Measurements from ENCODE around the gene ZFR.

ZFR gene

GRCh38 chr5:32394981-32395380 lies 49.6 kb downstream of the ZFR start:
- Mint-ChIP-seq H3K4me3 (no peak overlapping the region), H3K36me3 (ENCODE audit: low read depth) (peaks cover 81% of the 10 kb centered on the region), H3K4me1 (no peaks in the 10 kb centered on the region), H3K27me3 (ENCODE audit: low read depth) (no peaks in the 10 kb centered on the region), H3K27ac (no peak overlapping the region), H3K9me3 (no peaks in the 10 kb centered on the region)
- no peak for TF ChIP-seq CTCF (IDR thresholded peaks at IDR 0.05; ENCODE audit: unreplicated experiment in 3 of 3)

- Mint-ChIP-seq H3K27me3 (ENCODE audit: low read depth) (no peaks in the 10 kb centered on the region), H3K4me3 (no peak overlapping the region), H3K4me1 (peaks cover 15% of the 10 kb centered on the region), H3K27ac (no peak overlapping the region), H3K9me3 (no peaks in the 10 kb centered on the region), H3K36me3 (ENCODE audit: low read depth) (peaks cover 81% of the 10 kb centered on the region)
- TF ChIP-seq CTCF (IDR thresholded peaks at IDR 0.05; ENCODE audit: unreplicated experiment in 3 of 3): no peak
Observed at GRCh38 chr5:32392039-32392438, 52.5 kb downstream of the ZFR start.

- Mint-ChIP-seq H3K27me3 (ENCODE audit: low read depth) (no peaks in the 10 kb centered on the region), H3K4me1 (peaks cover 15% of the 10 kb centered on the region), H3K4me3 (no peak overlapping the region), H3K9me3 (no peaks in the 10 kb centered on the region), H3K36me3 (ENCODE audit: low read depth) (peaks cover 80% of the 10 kb centered on the region), H3K27ac (peak overlapping the region in 1 of 3 experiments; percentile 73)
- TF ChIP-seq CTCF (IDR thresholded peaks at IDR 0.05; ENCODE audit: unreplicated experiment in 3 of 3): no peak
Observed at GRCh38 chr5:32390819-32391591, 53.5 kb downstream of the ZFR start.

GRCh38 chr5:32388432-32389129 lies 56.0 kb downstream of the ZFR start:
- TF ChIP-seq CTCF (IDR thresholded peaks at IDR 0.05; ENCODE audit: unreplicated experiment in 3 of 3): no peak
- no peaks in the 10 kb centered on the region for H3K27me3 Mint-ChIP-seq (ENCODE audit: low read depth)
- H3K36me3 Mint-ChIP-seq (ENCODE audit: low read depth): peaks cover 79% of the 10 kb centered on the region
- H3K27ac Mint-ChIP-seq: peak overlapping the region; percentile 8 to 64 (median 63)
- H3K4me1 Mint-ChIP-seq: peaks cover 21% of the 10 kb centered on the region
- H3K4me3 Mint-ChIP-seq: no peak overlapping the region
- H3K9me3 Mint-ChIP-seq: no peaks in the 10 kb centered on the region

- no peak for TF ChIP-seq CTCF (IDR thresholded peaks at IDR 0.05; ENCODE audit: unreplicated experiment in 3 of 3)
- Mint-ChIP-seq H3K9me3 (no peaks in the 10 kb centered on the region), H3K4me1 (peaks cover 21% of the 10 kb centered on the region), H3K4me3 (no peak overlapping the region), H3K36me3 (ENCODE audit: low read depth) (peaks cover 83% of the 10 kb centered on the region), H3K27me3 (ENCODE audit: low read depth) (no peaks in the 10 kb centered on the region), H3K27ac (peak overlapping the region; percentile 63 to 67 (median 64))
Observed at GRCh38 chr5:32387841-32388240, 56.7 kb downstream of the ZFR start.
